Measurements from ENCODE around the gene LPIN3. TPM values are rescaled to one million over a fixed set of nuclear protein-coding genes. Genes with fewer than 3 reads are reported as not detected.

The LPIN3 gene
- total RNA-seq, 1 donor from 2014 or later = 1.5 TPM

- DNase-seq = no peak
Measured at GRCh38 chr20:41352106-41352505, 11.5 kb downstream of the LPIN3 start.

- no peak for DNase-seq
Measured at GRCh38 chr20:41352666-41353065, 12.0 kb downstream of the LPIN3 start.

GRCh38 chr20:41353530-41353929, 12.9 kb downstream of the LPIN3 start:
- no peak for DNase-seq

- no peak for DNase-seq
Measured at GRCh38 chr20:41355192-41355591, 14.6 kb downstream of the LPIN3 start.

GRCh38 chr20:41355598-41356203, 15.1 kb downstream of the LPIN3 start:
- DNase-seq = no peak

GRCh38 chr20:41356951-41357350, 16.3 kb downstream of the LPIN3 start:
- no peak for DNase-seq

- no peak for DNase-seq
Measured at GRCh38 chr20:41357424-41358163, 17.0 kb downstream of the LPIN3 start.

- no peak for DNase-seq
Measured at GRCh38 chr20:41358230-41358629, 17.6 kb downstream of the LPIN3 start.

GRCh38 chr20:41358717-41359116, 18.1 kb downstream of the LPIN3 start:
- DNase-seq = no peak

GRCh38 chr20:41359541-41360011, 19.0 kb downstream of the LPIN3 start:
- no peak for DNase-seq

GRCh38 chr20:41360831-41361756, 20.5 kb downstream of the LPIN3 start:
- DNase-seq = no peak

- no peak for DNase-seq
Measured at GRCh38 chr20:41361757-41362747, 21.4 kb downstream of the LPIN3 start.

- DNase-seq = no peak
Measured at GRCh38 chr20:41362748-41363140, 22.1 kb downstream of the LPIN3 start.

- no peak for DNase-seq
Measured at GRCh38 chr20:41363601-41364000, 23.0 kb downstream of the LPIN3 start.

GRCh38 chr20:41364236-41364855, 23.7 kb downstream of the LPIN3 start:
- no peak for DNase-seq

GRCh38 chr20:41364967-41365765, 24.5 kb downstream of the LPIN3 start:
- DNase-seq = no peak

GRCh38 chr20:41365777-41366545, 25.3 kb downstream of the LPIN3 start:
- DNase-seq = no peak

- no peak for DNase-seq
Measured at GRCh38 chr20:41366546-41367392, 26.1 kb downstream of the LPIN3 start, which contains the start of gene EMILIN3. EMILIN3 (minus strand) TSS chr20:41366818; CDS start chr20:41366634, 184 bp downstream.

GRCh38 chr20:41367393-41367695, 26.7 kb downstream of the LPIN3 start:
- no peak for DNase-seq
